Measurements from ENCODE around the gene TECPR2.

The TECPR2 gene

GRCh38 chr14:102498678-102499265 is 136.0 kb downstream of the TECPR2 start:
- DNase-seq, result no peak

- peak; percentile 43 for DNase-seq
Observed at GRCh38 chr14:102499401-102500157, 136.8 kb downstream of the TECPR2 start.

- peak; percentile 35 for DNase-seq
Observed at GRCh38 chr14:102500158-102500662, 137.5 kb downstream of the TECPR2 start.

- DNase-seq, result no peak
Observed at GRCh38 chr14:102500713-102501112, 138.0 kb downstream of the TECPR2 start.

GRCh38 chr14:102501751-102502315 is 139.1 kb downstream of the TECPR2 start:
- DNase-seq, result no peak

GRCh38 chr14:102502571-102502970 is 139.8 kb downstream of the TECPR2 start:
- no peak for DNase-seq

GRCh38 chr14:102503641-102504327 is 141.0 kb downstream of the TECPR2 start:
- no peak for DNase-seq

GRCh38 chr14:102504328-102504999 is 141.7 kb downstream of the TECPR2 start:
- no peak for DNase-seq

GRCh38 chr14:102505000-102505619 is 142.4 kb downstream of the TECPR2 start:
- no peak for DNase-seq

GRCh38 chr14:102505775-102506625 is 143.3 kb downstream of the TECPR2 start:
- no peak for DNase-seq

GRCh38 chr14:102506626-102506925 is 143.8 kb downstream of the TECPR2 start:
- DNase-seq, result no peak

GRCh38 chr14:102507081-102507856 is 144.5 kb downstream of the TECPR2 start:
- no peak for DNase-seq

GRCh38 chr14:102507857-102508312 is 145.1 kb downstream of the TECPR2 start:
- no peak for DNase-seq

GRCh38 chr14:102508410-102508773 is 145.7 kb downstream of the TECPR2 start:
- DNase-seq, result no peak

- peak; percentile 37 for DNase-seq
Observed at GRCh38 chr14:102508774-102509745, 146.3 kb downstream of the TECPR2 start.

- peak; percentile 84 for DNase-seq
Observed at GRCh38 chr14:102509746-102510615, 147.2 kb downstream of the TECPR2 start, which contains the start of gene ANKRD9. TSS of gene ANKRD9 (minus strand) at chr14:102509776. CDS start at chr14:102507889, 1,887 bp downstream.

GRCh38 chr14:102510616-102511520 is 148.1 kb downstream of the TECPR2 start:
- no peak for DNase-seq
